GM12892 (cell line): ENCODE data around the gene RBPJ.

Experiments
- POLR2A ChIP-seq: IDR thresholded peaks from 2 replicates; pipeline ENCODE4 v1.6.1; 2011; ENCODE audit warnings: low read depth, low read length, control low read depth
- POLR2AphosphoS5 ChIP-seq: IDR thresholded peaks from 2 replicates; pipeline ENCODE4 v1.6.1; 2011; ENCODE audit warnings: low read depth, low read length, control low read depth
- TAF1 ChIP-seq: IDR thresholded peaks from 2 replicates; pipeline ENCODE4 v1.6.1; 2011; ENCODE audit warnings: low read depth, mild to moderate bottlenecking, control low read depth, low read length, borderline replicate concordance

- TF ChIP-seq POLR2AphosphoS5 (no peak), POLR2A (no peak), TAF1 (no peak)
Observed at GRCh38 chr4:26290321-26290720, 30.5 kb upstream of the RBPJ start.
